Body of pancreas (tissue), 4 donors: Measurements from ENCODE around the gene NHLH1. TPM values are rescaled to one million over a fixed set of nuclear protein-coding genes. Genes with fewer than 3 reads are reported as not detected.

Experiments used
- ATAC-seq: fragments of 150-250 bp; one replicate; pipeline ENCODE4 v1.9.1; 2016
- DNase-seq, 4 donors: peaks; one replicate each; pipeline ENCODE4 v3.0.0-alpha.2; 2019
- H3K27ac ChIP-seq, 4 donors: fragments of 200-600 bp; sonication (generic); 1 replicate in 3 of 4; 2 replicates in 1 of 4; pipeline versions ENCODE4 v1.5.1 to v1.6.1; 2016 to 2019; ENCODE audit warnings: mild to moderate bottlenecking in 1 of 4, mixed read lengths in 1 of 4, moderate library complexity in 1 of 4
- H3K27me3 ChIP-seq, 2 donors: fragments of 200-600 bp; sonication (generic); one replicate each; pipeline ENCODE4 v1.6.0; 2016; ENCODE audit warnings: mild to moderate bottlenecking in 1 of 2
- H3K36me3 ChIP-seq, 2 donors: fragments of 200-600 bp; sonication (generic); replicated peaks in 1 of 2; 2 replicates each; pipeline ENCODE4 v1.5.1; 2016; ENCODE audit warnings: low read depth in 2 of 2; ENCODE audit not compliant: insufficient read depth in 1 of 2
- H3K4me1 ChIP-seq: fragments of 200-600 bp; sonication (generic); one replicate; pipeline ENCODE4 v1.6.0; 2016
- H3K4me3 ChIP-seq, 2 donors: fragments of 200-600 bp; sonication (generic); 1 replicate in 1 of 2; 2 replicates in 1 of 2; pipeline ENCODE4 v1.5.1; 2016 to 2019
- H3K9me3 ChIP-seq, 3 donors: fragments of 200-600 bp; sonication (generic); 1 replicate in 2 of 3; 2 replicates in 1 of 3; pipeline ENCODE4 v1.5.1; 2016
- POLR2A ChIP-seq, 3 donors: fragments of 450-650 bp; IDR thresholded peaks; one replicate each; pipeline ENCODE4 v1.6.1; 2016; ENCODE audit warnings: antibody characterized with exemption in 3 of 3, mild to moderate bottlenecking in 2 of 3
- WGBS, 2 donors: methylation state at CpG; one replicate each; pipeline ENCODE4 v1.1.5; 2017; 5-methylcytosine and 5-hydroxymethylcytosine counted together
- intact Hi-C: fragments of 100-400 bp; cut with DNase I; formaldehyde crosslinking; loops from one replicate; pipeline ENCODE4 v1.15.1; 2023
- total RNA-seq, 2 donors: library from RNA; depleted of rRNA; stranded (reverse); fragments of >200 nt; gene quantifications; one replicate each; pipeline ENCODE4 v1.1.0, GENCODE V29; 2016
- TF ChIP-seq, protein P1 (sequence below), 7 experiments: fragments of 450-650 bp in 4 of 7; fragments of 200-600 bp in 3 of 7; sonication (generic) in 3 of 7; IDR thresholded peaks; one replicate each; pipeline ENCODE4 v1.5.1; 2016 to 2019; ENCODE audit warnings: antibody characterized with exemption in 7 of 7

The NHLH1 gene
- total RNA-seq, 2 donors from 2014 or later = not detected

DNA sequence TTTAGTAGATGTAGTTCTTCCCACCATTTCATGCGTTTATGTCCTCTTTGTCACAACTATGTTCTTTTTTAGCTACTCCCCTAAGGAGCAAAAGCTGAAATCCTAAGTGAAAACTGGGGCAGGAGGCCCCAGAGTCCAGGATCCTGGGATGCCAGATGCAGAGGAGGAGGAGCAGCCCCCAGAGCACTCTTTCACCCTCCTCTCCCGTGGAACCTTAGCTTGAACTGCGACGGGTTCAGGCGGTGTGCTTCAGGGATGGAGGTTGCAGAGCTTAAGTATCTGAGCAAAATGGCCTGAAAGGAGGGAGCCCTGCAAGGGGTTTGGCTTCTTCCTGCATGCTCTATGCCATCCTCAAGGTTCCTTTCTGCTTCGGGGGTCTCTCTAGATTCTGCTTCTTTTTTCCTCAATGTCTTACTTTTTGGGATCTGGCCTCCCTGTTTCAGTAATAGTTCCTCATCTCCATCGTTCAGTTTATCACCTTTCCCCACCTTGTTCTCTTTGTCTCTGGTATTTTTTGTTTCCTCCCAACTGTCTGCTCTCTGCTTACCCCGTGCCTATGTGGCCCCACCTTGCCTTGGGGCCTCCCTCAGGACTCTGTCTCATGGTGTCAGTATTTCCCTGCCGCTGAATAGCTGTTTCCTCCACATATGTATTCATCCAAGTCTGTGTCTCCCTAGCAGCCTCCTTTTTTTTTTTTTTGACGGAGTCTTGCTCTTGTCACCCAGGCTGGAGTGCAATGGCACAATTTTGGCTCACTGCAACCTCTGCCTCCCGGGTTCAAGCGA lies 2.7 kb upstream of the NHLH1 start:
- H3K4me3 ChIP-seq = no peak overlapping the region
- WGBS, 2 donors = 70% methylated on average over 12 of the region's 12 CpGs
- H3K27ac ChIP-seq = no peak overlapping the region
- H3K36me3 ChIP-seq = no peaks in the 10 kb centered on the region
- ATAC-seq = no peak
- intact Hi-C loops = no loop called here
- no peak for TF ChIP-seq POLR2A (IDR thresholded peaks at IDR 0.05)
- TF ChIP-seq, protein P1, sequence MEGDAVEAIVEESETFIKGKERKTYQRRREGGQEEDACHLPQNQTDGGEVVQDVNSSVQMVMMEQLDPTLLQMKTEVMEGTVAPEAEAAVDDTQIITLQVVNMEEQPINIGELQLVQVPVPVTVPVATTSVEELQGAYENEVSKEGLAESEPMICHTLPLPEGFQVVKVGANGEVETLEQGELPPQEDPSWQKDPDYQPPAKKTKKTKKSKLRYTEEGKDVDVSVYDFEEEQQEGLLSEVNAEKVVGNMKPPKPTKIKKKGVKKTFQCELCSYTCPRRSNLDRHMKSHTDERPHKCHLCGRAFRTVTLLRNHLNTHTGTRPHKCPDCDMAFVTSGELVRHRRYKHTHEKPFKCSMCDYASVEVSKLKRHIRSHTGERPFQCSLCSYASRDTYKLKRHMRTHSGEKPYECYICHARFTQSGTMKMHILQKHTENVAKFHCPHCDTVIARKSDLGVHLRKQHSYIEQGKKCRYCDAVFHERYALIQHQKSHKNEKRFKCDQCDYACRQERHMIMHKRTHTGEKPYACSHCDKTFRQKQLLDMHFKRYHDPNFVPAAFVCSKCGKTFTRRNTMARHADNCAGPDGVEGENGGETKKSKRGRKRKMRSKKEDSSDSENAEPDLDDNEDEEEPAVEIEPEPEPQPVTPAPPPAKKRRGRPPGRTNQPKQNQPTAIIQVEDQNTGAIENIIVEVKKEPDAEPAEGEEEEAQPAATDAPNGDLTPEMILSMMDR (IDR thresholded peaks at IDR 0.05) = no peak
- DNase-seq = no peak
- no peaks in the 10 kb centered on the region for H3K4me1 ChIP-seq
- H3K27me3 ChIP-seq = no peaks in the 10 kb centered on the region
- H3K9me3 ChIP-seq = no peaks in the 10 kb centered on the region

DNA sequence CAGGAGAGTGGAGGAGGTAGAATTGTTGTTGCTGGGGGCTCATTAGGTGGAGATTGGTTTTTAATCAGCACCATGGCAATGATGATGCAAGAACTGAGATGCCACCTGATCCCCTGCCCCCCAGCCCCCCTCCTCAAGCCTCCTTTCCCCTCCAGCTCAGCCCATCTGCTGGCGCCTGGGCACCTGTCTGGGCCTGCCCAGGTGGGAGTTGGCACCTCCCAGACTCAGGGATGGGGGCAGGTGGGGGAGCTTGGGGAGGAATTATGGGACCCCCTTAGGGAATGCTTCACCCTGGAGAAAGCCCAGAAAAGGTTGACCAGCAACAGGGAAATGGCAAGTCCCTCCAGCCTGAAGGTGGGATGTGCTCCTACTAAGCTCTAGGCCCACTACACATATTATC lies 1.5 kb upstream of the NHLH1 start:
- ATAC-seq (no peak), DNase-seq (no peak)
- TF ChIP-seq POLR2A (IDR thresholded peaks at IDR 0.05) = no peak
- TF ChIP-seq, protein P1 (IDR thresholded peaks at IDR 0.05) = no peak
- no peak overlapping the region for H3K27ac ChIP-seq
- H3K4me1 ChIP-seq = no peaks in the 10 kb centered on the region
- no peak overlapping the region for H3K4me3 ChIP-seq
- no peaks in the 10 kb centered on the region for H3K36me3 ChIP-seq
- 91 to 100% methylated on average over 1 of the region's 1 CpG for WGBS, 2 donors
- intact Hi-C loops = no loop called here
- no peaks in the 10 kb centered on the region for H3K27me3 ChIP-seq
- no peaks in the 10 kb centered on the region for H3K9me3 ChIP-seq

DNA sequence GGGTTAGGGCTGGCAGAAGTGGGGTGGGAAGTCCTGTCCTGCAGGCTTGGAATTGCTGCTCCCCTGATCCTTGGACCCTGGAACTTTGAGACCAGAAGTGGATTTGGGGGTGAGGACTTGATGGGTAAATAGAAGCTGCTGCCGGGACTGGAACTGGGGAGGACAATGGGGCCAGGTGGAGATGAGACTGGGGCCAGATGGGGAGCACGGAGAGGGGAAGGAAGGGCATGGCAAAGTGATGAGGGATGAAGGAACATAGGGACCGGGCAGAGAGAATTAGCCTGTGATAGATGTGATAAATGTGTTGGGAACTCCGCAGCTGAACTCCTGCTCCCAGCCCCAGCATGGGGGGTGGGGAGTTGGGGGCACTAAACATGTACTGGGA lies 637 bp downstream of the NHLH1 start:
- no peak for ATAC-seq
- WGBS, 2 donors = 21 to 36% methylated on average over 4 of the region's 4 CpGs
- no peaks in the 10 kb centered on the region for H3K4me1 ChIP-seq
- H3K36me3 ChIP-seq = no peaks in the 10 kb centered on the region
- TF ChIP-seq POLR2A (IDR thresholded peaks at IDR 0.05) = no peak
- TF ChIP-seq, protein P1 (IDR thresholded peaks at IDR 0.05) = no peak
- H3K4me3 ChIP-seq = no peak overlapping the region
- no peak overlapping the region for H3K27ac ChIP-seq
- no peak for DNase-seq
- no peaks in the 10 kb centered on the region for H3K9me3 ChIP-seq
- intact Hi-C loops = no loop called here
- no peaks in the 10 kb centered on the region for H3K27me3 ChIP-seq

DNA sequence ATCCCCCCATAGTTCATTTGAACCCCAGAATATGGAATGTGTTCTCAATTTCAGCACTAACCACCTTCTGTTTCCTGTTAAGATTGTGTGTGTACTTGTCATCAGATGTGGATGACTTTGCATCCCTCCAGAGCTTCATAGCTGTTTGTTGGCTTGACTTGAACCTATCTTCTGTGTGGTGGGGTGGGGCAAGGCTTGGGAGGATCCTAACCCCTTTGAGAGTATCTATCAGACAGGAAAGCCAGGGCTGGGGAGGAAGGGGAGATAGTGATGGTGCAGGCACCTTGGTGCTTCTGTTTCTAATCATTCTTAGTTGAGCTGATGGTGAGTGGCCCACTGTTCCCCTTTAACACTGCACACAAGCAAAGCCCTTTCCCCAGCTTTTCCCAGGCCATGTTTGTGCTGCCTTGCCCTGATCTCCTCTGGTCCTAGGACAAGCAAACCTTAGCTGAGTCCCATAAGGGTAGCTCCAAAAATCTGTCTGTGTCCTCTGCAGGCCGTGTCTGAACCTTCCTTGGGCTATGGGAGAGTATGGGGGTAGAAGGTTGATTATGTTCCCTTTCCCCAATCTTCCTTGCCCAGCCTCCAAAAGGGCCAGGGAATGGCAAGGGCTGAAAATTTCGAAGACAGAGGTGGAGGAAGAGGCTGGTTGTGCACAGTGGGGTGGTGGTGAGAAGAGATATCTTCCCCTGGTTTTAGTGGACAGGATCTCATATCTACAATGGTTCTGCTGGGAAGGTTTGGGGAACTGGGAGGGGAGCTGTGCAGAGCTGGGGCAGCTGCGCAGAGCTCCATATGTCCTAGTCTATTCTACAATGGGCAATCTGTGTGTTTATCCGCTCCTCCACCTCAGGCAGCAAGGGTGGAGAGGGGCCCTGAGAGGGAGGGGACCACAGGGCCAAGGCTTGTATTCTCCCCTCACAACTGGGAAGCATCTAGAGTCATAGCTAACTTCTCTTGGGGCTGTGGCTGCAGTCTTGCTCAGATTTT lies 1.4 kb downstream of the NHLH1 start:
- H3K36me3 ChIP-seq = no peaks in the 10 kb centered on the region
- no peak overlapping the region for H3K4me3 ChIP-seq
- intact Hi-C loops = no loop called here
- H3K4me1 ChIP-seq = no peaks in the 10 kb centered on the region
- ATAC-seq (no peak), DNase-seq (no peak)
- no peak overlapping the region for H3K27ac ChIP-seq
- 58 to 65% methylated on average over 4 of the region's 4 CpGs for WGBS, 2 donors
- TF ChIP-seq, protein P1 (IDR thresholded peaks at IDR 0.05) = no peak
- no peak for TF ChIP-seq POLR2A (IDR thresholded peaks at IDR 0.05)
- no peaks in the 10 kb centered on the region for H3K9me3 ChIP-seq
- H3K27me3 ChIP-seq = no peaks in the 10 kb centered on the region
